ENCODE results near the gene STARD10. TPM values are rescaled to one million over a fixed set of nuclear protein-coding genes. Genes with fewer than 3 reads are reported as not detected.

The STARD10 gene
- total and polyA plus RNA-seq, 3 donors from 2014 or later: 130 to 379 (median 202) TPM

DNA sequence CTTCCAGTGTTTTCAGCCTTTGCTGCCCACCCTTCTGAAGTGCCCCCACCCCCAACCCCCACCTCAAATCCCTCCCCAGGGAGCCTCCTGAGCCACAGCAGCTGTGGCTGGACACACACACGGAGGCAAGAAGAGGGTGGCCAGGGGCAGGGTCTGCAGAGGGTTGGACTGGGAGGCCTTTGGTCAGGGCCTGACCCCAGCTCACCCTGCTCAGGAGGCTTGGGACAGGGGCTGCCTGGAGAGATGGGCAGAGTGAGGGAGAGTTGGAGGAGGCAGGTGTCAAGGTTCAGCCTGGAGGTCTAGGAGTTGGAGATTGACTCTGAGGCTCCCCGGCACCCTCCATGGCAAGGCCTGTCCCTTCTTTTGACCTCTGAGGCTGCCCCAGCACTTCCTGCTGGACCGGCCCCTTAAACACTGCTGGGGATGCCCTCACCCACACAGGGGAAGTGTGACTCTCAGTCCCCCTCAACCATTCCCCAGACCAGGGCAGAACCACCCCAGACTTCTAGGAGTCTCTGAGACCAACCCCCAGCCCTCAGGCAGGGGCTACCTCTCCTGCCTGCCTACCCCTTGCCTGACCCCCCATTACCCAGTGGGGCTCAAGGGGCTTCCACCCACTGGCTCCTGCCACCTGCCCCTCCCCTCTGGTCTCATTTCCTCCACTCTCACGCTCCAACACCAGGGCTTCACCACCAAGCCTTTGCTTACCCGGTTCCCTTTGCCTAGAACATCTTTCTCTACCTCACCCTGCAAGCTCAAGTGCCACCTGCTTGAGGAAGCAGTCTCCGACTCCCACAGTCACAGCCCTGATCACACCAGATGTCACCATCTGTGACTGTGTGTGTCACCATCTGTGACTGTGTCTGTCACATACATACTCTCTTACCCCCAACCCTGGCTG lies 50.3 kb downstream of the STARD10 start:
- 82 to 92% methylated on average over 5 to 6 of the region's 6 CpGs for WGBS, 2 donors
- H3K36me3 ChIP-seq (ENCODE audit: low read depth, missing control alignments): no peaks in the 10 kb centered on the region
- intact Hi-C loops (cut with DNase I; ENCODE audit: low total_unique reads): no loop called here
- no peaks in the 10 kb centered on the region for H3K27me3 ChIP-seq
- no peaks in the 10 kb centered on the region for H3K9me3 ChIP-seq
- H3K4me3 ChIP-seq: no peak overlapping the region
- TF ChIP-seq CTCF (IDR thresholded peaks at IDR 0.05) (no peak), POLR2A (IDR thresholded peaks at IDR 0.05) (no peak)
- DNase-seq: no peak
- H3K4me1 ChIP-seq: no peaks in the 10 kb centered on the region
- H3K27ac ChIP-seq: no peak overlapping the region

GRCh38 chr11:72742513-72743320 lies 51.1 kb downstream of the STARD10 start:
- Histone ChIP-seq H3K9me3 (no peaks in the 10 kb centered on the region), H3K27ac (no peak overlapping the region), H3K36me3 (ENCODE audit: low read depth, missing control alignments) (no peaks in the 10 kb centered on the region), H3K4me3 (no peak overlapping the region), H3K4me1 (no peaks in the 10 kb centered on the region), H3K27me3 (no peaks in the 10 kb centered on the region)
- TF ChIP-seq CTCF (IDR thresholded peaks at IDR 0.05): no peak
- WGBS, 2 donors: 86 to 87% methylated on average over 7 of the region's 7 CpGs
- intact Hi-C loops (cut with DNase I; ENCODE audit: low total_unique reads): no loop called here
- no peak for DNase-seq

GRCh38 chr11:72741849-72742512 lies 51.9 kb downstream of the STARD10 start:
- Histone ChIP-seq H3K4me3 (no peak overlapping the region), H3K9me3 (no peaks in the 10 kb centered on the region), H3K4me1 (no peaks in the 10 kb centered on the region), H3K36me3 (ENCODE audit: low read depth, missing control alignments) (no peaks in the 10 kb centered on the region), H3K27me3 (no peaks in the 10 kb centered on the region), H3K27ac (no peak overlapping the region)
- intact Hi-C loops (cut with DNase I; ENCODE audit: low total_unique reads): no loop called here
- 84 to 92% methylated on average over 7 of the region's 7 CpGs for WGBS, 2 donors
- TF ChIP-seq CTCF (IDR thresholded peaks at IDR 0.05): no peak
- no peak for TF ChIP-seq POLR2A (IDR thresholded peaks at IDR 0.05)
- no peak for DNase-seq

- no peaks in the 10 kb centered on the region for H3K4me1 ChIP-seq
- WGBS, 2 donors: 56 to 100% methylated on average over 1 to 8 of the region's 8 CpGs
These were observed 52.4 kb downstream of the STARD10 start for GRCh38 chr11:72741429-72741833.

More at GRCh38 chr11:72741429-72741833, 52.4 kb downstream of the STARD10 start:
- intact Hi-C loops (cut with DNase I; ENCODE audit: low total_unique reads): no loop called here
- no peaks in the 10 kb centered on the region for H3K27me3 ChIP-seq
- no peak for TF ChIP-seq POLR2A (IDR thresholded peaks at IDR 0.05)
- TF ChIP-seq CTCF (IDR thresholded peaks at IDR 0.05): no peak
- no peaks in the 10 kb centered on the region for H3K36me3 ChIP-seq (ENCODE audit: low read depth, missing control alignments)
- H3K27ac ChIP-seq: no peak overlapping the region
- no peaks in the 10 kb centered on the region for H3K9me3 ChIP-seq
- DNase-seq: peak; percentile 34
- H3K4me3 ChIP-seq: no peak overlapping the region

Measured in testis (tissue), 3 donors.